Activated CD4-positive, alpha-beta memory T cell treated with anti-CD3 and anti-CD28 coated beads for 36 hours (primary cell): Measurements from ENCODE around the gene ASTN2. TPM values are rescaled to one million over a fixed set of nuclear protein-coding genes. Genes with fewer than 3 reads are reported as not detected.

Experiments used
- CTCF ChIA-PET: fragments of 350-600 bp; sonication (Branson Sonifier 250); formaldehyde crosslinking; loops from one replicate; lab custom pipeline; 2021; ENCODE audit warnings: antibody characterized with exemption, inconsistent platforms; lab: Charles Lee
- POLR2A ChIA-PET: fragments of 350-600 bp; sonication (Branson Sonifier 250); formaldehyde crosslinking; loops from one replicate; lab custom pipeline; 2021; ENCODE audit warnings: antibody characterized with exemption; lab: Charles Lee
- DNase-seq: peaks from one replicate; pipeline ENCODE4 v3.0.0-alpha.2; 2020
- H3K27ac Mint-ChIP-seq: one replicate; pipeline ENCODE4 v1.8.0; 2021; ENCODE audit warnings: mixed read lengths
- H3K27me3 Mint-ChIP-seq: one replicate; pipeline ENCODE4 v1.8.0; 2021; ENCODE audit warnings: mixed read lengths
- H3K36me3 Mint-ChIP-seq: one replicate; pipeline ENCODE4 v1.8.0; 2021; ENCODE audit warnings: mixed read lengths
- H3K4me1 Mint-ChIP-seq: one replicate; pipeline ENCODE4 v1.8.0; 2021; ENCODE audit warnings: low read depth, mixed read lengths
- H3K4me3 Mint-ChIP-seq: one replicate; pipeline ENCODE4 v1.8.0; 2021; ENCODE audit warnings: mild to moderate bottlenecking, mixed read lengths
- H3K9me3 Mint-ChIP-seq: one replicate; pipeline ENCODE4 v1.8.0; 2021; ENCODE audit warnings: mixed read lengths
- intact Hi-C: fragments of 100-400 bp; cut with micrococcal nuclease; formaldehyde crosslinking; loops from one replicate; pipeline ENCODE4 v1.15.1; 2023
- total RNA-seq, 2 experiments: library from RNA; stranded (reverse); gene quantifications; one replicate each; pipeline ENCODE4 v1.2.3, GENCODE V29; 2021

The ASTN2 gene
- total RNA-seq, 2 experiments from 2014 or later, result 3.3 to 3.4 TPM

DNA sequence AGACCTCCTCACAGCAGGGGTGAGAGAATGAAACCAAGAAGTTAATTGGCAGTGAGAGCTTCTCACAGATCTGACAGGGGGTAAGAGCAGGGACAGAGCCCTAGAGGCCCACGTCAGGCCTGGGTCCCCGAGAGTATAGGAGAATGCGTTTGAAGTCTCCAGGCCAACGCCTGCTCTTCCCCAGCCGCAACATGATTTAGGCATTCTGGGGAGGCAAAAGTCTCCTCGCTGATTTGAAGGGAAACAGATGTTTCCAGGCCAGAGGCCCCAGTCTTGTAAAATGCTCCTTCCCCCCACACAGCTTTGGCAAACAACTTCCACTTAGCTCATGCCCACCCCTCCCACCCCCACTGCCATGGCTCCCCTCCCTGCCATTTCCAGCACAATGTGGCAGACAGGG is 966.9 kb downstream of the ASTN2 start:
- DNase-seq, result no peak
- Mint-ChIP-seq H3K36me3 (no peaks in the 10 kb centered on the region), H3K4me3 (no peak overlapping the region), H3K4me1 (no peaks in the 10 kb centered on the region), H3K27ac (no peak overlapping the region), H3K27me3 (no peaks in the 10 kb centered on the region), H3K9me3 (no peaks in the 10 kb centered on the region)
- ChIA-PET CTCF (no interaction called here), POLR2A (no interaction called here)
- intact Hi-C loops, result no loop called here

DNA sequence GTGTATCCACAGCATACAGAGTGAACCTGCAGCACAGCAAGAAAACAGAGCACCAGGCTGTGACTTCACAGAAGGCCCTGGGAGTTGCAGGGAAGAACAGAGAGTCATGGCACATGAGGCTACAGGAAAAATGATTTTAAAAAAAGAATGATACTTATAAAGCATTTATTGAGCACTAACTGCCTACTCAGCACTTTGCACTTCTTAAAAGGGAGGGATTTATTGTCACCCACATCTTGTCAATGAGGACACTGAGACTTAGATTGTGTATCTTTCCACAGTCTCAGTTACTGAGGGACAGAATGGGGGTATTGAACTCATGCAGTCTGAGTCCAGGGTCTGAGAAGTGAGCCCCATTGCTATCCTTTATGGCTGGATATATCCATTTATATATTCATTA is 972.3 kb downstream of the ASTN2 start:
- Mint-ChIP-seq H3K4me1 (no peaks in the 10 kb centered on the region), H3K36me3 (peaks cover 34% of the 10 kb centered on the region), H3K27ac (no peak overlapping the region), H3K9me3 (peaks cover 3% of the 10 kb centered on the region), H3K27me3 (no peaks in the 10 kb centered on the region), H3K4me3 (no peak overlapping the region)
- intact Hi-C loops, result no loop called here
- DNase-seq, result no peak
- POLR2A ChIA-PET, result no interaction called here
- CTCF ChIA-PET, result no interaction called here

DNA sequence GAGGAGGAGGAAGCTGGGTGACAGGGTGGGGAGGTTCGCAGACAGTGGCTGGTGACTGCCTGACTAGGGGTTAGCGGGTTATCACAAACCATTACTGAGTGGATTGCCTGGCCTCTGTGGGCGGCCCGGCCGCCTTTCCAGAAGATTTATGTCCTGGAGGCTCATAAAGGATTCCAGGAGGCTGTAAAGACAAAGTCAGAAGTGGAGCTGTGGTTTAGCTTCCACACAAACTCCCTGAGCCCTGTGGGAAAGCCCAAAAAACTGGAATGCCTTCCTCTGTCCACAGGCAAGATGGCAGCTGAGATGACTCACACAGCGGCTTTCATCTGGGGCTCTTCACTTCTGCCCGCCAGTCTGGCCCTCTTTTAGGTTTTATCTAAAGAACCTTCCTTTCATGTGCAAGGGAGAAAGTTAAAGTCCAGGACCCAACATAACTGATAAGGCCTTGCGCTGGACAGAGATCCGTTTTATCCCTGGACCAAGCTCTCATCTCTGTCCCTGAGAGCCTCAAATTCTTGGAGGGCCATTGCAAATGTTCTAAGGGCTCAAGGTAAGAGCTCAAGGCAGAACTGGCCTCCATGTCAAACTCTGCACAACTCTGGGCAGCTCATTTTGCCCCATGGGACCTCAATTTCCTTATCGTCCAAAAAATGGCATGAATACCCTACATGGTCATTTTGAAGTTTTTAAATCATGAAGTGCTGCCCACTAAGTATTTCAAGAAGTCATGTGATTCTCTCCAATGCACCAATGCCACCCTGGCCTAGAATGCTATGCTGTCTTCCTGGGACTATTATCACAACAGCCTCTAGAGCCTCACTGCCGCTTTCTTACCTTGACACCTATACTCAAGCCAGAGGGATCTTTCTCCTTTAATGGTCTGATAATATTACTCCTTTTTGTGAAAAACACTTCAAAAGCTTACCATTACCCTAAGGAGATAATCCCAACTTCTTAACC is 977.2 kb downstream of the ASTN2 start:
- H3K27ac Mint-ChIP-seq, result no peak overlapping the region
- CTCF ChIA-PET, result interaction anchor here (0.7 kb wide), 1 partner anchor 1785 kb away, joined by 3 read pairs; no protein-coding TSS in a partner anchor
- DNase-seq, result no peak
- POLR2A ChIA-PET, result no interaction called here
- no peaks in the 10 kb centered on the region for H3K27me3 Mint-ChIP-seq
- H3K4me3 Mint-ChIP-seq, result no peak overlapping the region
- H3K36me3 Mint-ChIP-seq, result peaks cover 43% of the 10 kb centered on the region
- intact Hi-C loops, result no loop called here
- H3K4me1 Mint-ChIP-seq, result no peaks in the 10 kb centered on the region
- peaks cover 3% of the 10 kb centered on the region for H3K9me3 Mint-ChIP-seq

DNA sequence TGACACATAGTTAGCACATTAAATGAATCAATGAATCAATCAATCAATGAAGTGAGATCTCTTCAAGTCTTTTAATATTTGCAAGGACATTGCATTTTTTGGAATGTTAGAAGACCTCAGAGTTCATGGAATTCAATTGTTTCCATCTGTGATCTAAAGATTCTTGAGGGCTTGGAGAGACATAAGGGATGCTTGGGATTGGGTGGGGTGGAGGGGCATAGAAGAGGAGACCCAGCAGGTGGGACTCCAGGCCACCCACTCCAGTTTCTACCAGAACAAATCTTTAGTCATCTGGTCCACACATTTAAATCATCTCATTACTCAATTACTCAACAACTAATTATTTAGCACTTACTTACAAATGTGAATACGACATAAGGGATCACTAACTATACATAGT is 978.7 kb downstream of the ASTN2 start:
- Mint-ChIP-seq H3K27me3 (no peaks in the 10 kb centered on the region), H3K36me3 (peaks cover 32% of the 10 kb centered on the region), H3K4me1 (no peaks in the 10 kb centered on the region), H3K9me3 (peaks cover 3% of the 10 kb centered on the region), H3K27ac (no peak overlapping the region), H3K4me3 (no peak overlapping the region)
- POLR2A ChIA-PET, result no interaction called here
- intact Hi-C loops, result no loop called here
- DNase-seq, result no peak
- CTCF ChIA-PET, result no interaction called here

DNA sequence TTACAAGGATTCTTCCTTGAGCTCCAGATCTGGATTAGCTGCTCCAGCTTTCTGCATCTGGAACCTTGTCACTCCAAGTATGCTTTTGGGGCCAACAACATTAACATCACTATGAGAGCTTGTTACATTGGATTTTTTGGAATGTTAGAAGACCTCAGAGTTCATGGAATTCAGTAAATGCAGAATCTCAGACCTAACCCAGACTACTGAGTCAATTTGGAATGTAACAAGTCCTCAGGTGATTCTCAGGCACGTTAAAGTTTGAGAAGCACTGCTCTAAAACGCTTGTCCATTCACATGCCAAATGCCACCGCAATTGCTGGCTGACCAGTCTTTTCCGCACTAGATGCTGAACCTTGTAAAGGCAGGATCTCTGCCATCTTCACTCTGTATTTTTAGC is 979.2 kb downstream of the ASTN2 start:
- intact Hi-C loops, result no loop called here
- ChIA-PET CTCF (no interaction called here), POLR2A (no interaction called here)
- Mint-ChIP-seq H3K36me3 (peaks cover 29% of the 10 kb centered on the region), H3K27ac (no peak overlapping the region), H3K4me3 (no peak overlapping the region), H3K9me3 (peaks cover 3% of the 10 kb centered on the region), H3K4me1 (no peaks in the 10 kb centered on the region), H3K27me3 (no peaks in the 10 kb centered on the region)
- no peak for DNase-seq

DNA sequence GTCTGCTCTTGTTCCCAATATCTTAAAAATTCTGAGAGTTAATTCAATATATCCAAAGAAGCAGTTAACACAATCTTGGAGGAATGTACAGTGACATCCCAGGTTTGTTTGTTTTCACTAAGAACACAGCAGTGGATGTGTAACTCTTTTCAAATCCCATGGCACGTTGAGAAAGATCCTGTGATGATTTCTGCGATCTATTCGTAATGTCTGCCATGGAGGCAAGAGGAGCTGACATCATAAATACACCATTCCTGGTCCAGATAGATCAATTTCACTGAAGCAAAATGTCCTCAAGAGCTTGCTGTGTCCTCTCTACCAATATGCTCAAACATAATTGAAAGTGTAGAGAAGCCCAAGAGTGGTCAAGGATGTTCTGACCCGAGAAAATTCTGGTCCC is 980.5 kb downstream of the ASTN2 start:
- no peaks in the 10 kb centered on the region for H3K27me3 Mint-ChIP-seq
- no peaks in the 10 kb centered on the region for H3K4me1 Mint-ChIP-seq
- intact Hi-C loops, result no loop called here
- POLR2A ChIA-PET, result no interaction called here
- H3K27ac Mint-ChIP-seq, result no peak overlapping the region
- DNase-seq, result no peak
- CTCF ChIA-PET, result no interaction called here
- H3K9me3 Mint-ChIP-seq, result no peaks in the 10 kb centered on the region
- no peak overlapping the region for H3K4me3 Mint-ChIP-seq
- peaks cover 20% of the 10 kb centered on the region for H3K36me3 Mint-ChIP-seq

DNA sequence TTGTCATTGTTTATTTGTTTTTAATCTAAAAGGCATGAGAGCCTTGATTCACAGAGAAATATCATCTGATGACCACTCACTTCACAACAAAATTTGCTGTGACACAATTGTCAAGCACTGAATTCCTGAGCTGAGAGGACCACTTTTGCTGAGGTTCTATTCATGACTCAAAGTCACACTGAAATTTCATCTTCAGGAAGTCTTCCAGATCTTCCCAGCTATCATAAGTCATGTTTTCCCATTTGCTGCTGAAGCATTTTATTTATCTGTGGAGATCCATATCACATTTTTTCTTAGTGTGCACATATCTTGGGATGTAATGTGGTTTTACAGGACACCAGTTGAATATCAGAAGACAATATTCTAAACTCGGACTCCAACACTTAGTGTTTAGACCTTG is 982.8 kb downstream of the ASTN2 start:
- H3K4me1 Mint-ChIP-seq, result no peaks in the 10 kb centered on the region

DNA sequence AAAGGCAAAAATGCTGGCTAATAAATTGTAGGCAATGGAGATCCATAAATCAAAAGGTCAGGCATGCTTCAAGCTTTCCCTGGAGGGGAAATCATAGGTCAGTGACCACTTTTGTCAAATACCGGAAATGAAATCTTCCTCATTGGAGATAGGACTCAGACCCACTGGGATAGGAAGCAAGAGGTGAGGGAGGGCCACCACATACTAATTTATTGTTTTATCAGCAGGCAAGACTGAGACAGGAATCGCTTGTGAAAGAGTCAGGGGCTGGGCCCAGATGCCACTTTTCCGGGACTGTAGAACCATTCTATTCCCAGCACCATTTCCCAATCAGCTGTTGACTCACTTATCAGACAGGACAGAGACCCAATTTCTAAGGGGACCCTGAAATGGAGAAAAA is 984.0 kb downstream of the ASTN2 start:
- peaks cover 9% of the 10 kb centered on the region for H3K36me3 Mint-ChIP-seq
- ChIA-PET POLR2A (no interaction called here), CTCF (no interaction called here)
- no peaks in the 10 kb centered on the region for H3K27me3 Mint-ChIP-seq
- intact Hi-C loops, result no loop called here
- DNase-seq, result no peak
- no peaks in the 10 kb centered on the region for H3K9me3 Mint-ChIP-seq
- H3K27ac Mint-ChIP-seq, result no peak overlapping the region
- H3K4me3 Mint-ChIP-seq, result no peak overlapping the region
- H3K4me1 Mint-ChIP-seq, result no peaks in the 10 kb centered on the region

More for the DNA sequence above, 982.8 kb downstream of the ASTN2 start:
- Mint-ChIP-seq H3K36me3 (peaks cover 11% of the 10 kb centered on the region), H3K9me3 (no peaks in the 10 kb centered on the region), H3K4me3 (no peak overlapping the region), H3K27ac (no peak overlapping the region), H3K27me3 (no peaks in the 10 kb centered on the region)
- POLR2A ChIA-PET, result no interaction called here
- CTCF ChIA-PET, result no interaction called here
- DNase-seq, result no peak
- intact Hi-C loops, result no loop called here

DNA sequence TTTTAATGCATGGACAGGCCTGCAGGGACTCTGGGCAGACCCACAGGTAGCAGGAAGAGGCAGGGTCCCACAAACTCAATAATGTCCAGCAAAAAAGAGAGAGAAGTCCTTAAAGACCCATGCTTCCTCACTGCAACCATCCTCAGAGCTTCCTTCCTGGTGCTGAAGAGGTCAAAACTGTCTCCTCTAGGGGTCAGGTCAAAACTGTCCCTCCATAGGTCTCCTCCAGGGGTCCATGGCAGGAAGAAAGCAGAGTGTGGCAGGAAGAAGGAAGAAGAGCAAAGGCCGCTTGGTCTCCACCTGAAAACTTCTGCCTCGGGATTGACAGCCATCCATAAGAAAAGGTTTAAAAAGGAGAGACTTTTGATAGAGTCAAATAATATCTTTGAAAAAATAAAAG is 989.6 kb downstream of the ASTN2 start:
- Mint-ChIP-seq H3K36me3 (peaks cover 19% of the 10 kb centered on the region), H3K4me3 (no peak overlapping the region), H3K4me1 (no peaks in the 10 kb centered on the region), H3K9me3 (no peaks in the 10 kb centered on the region), H3K27ac (no peak overlapping the region), H3K27me3 (no peaks in the 10 kb centered on the region)
- CTCF ChIA-PET, result no interaction called here
- intact Hi-C loops, result no loop called here
- POLR2A ChIA-PET, result no interaction called here
- DNase-seq, result no peak

DNA sequence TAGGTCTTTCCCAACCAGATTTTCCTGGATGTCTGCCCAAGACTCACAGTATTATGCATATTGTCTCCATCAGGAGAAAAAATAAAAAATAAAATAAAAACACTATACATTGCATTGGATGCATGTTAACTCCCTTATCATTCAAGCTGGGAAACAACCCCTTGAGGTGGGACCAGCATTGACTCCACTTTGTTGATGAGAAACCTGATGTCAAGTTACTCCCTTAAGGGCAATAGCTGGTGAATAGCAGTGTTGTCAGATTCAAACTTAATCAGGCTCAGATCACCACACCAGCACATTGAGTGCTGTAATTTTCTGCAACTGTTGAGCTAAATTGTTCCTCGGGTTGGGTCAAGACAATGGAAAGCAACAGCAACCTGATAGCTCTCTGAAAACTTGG is 991.7 kb downstream of the ASTN2 start:
- no peaks in the 10 kb centered on the region for H3K9me3 Mint-ChIP-seq
- peaks cover 28% of the 10 kb centered on the region for H3K36me3 Mint-ChIP-seq
- no peak for DNase-seq
- H3K4me1 Mint-ChIP-seq, result no peaks in the 10 kb centered on the region
- intact Hi-C loops, result no loop called here
- POLR2A ChIA-PET, result no interaction called here
- CTCF ChIA-PET, result no interaction called here
- H3K27me3 Mint-ChIP-seq, result no peaks in the 10 kb centered on the region
- H3K4me3 Mint-ChIP-seq, result no peak overlapping the region
- H3K27ac Mint-ChIP-seq, result no peak overlapping the region

DNA sequence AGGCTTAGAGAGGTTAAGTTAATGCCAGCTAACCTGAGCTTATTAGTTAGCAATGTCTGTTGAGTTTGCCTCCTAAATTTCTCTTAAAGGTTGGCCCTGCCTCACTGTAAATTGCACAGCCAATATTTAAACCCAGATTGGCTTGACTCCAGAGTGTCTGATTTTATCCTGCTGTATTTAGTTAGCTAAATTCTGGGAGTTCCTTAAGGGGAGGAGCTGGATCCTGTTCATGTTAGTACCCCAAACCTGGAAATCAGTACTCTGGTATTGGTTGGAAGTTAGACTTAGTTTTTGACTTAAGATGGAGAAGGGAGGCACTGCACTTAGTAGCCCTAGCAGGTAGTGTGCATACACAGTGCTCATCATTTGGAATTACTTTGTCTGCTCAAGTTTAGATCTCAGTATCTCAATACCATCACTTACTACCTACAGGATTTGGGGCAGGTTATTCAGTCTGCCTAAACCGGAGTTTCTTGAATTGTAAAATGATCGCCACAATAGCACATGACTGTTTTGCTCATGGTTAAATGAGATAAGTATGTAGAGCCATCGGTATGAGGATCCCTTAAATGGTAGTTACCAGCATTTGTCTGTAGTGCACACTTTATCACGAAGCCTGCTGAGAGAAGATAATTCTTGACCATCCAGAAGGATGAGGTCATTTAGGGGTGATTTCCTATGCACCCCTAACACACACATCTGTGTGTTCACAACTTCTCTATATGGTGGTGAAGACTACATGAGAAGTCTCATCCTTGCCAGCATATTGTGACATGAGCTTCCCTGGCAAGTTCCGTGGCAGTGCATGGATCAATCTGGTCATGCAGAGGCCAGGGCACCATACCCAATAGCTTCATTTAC is 992.5 kb downstream of the ASTN2 start:
- Mint-ChIP-seq H3K36me3 (peaks cover 29% of the 10 kb centered on the region), H3K9me3 (no peaks in the 10 kb centered on the region), H3K27me3 (no peaks in the 10 kb centered on the region), H3K27ac (no peak overlapping the region), H3K4me1 (no peaks in the 10 kb centered on the region), H3K4me3 (no peak overlapping the region)
- intact Hi-C loops, result no loop called here
- ChIA-PET CTCF (no interaction called here), POLR2A (no interaction called here)
- DNase-seq, result no peak

DNA sequence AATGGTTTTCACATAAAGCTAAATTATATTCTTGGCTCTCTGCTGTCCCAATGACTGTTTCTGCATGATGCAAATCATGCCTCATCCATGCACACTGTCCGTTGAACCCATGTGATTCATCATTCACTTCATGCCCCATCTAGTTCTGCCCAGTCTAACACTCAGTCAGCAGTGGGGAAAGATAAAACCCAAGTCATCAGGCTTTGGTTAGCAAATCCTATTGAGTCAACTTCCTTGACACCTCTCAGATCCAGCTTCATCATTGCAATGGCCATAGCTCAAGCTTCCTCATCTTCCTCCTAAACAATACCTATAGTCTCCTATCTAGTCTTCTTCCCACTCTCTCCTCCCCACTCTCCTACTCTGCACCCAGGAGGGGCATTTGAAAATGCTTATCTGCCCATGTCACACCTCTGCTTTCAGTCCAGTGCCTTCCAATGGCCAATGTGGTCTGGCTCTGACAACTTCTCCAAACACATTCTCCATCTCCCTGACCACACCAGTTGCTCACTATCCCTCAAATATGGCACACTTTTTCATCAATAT is 993.8 kb downstream of the ASTN2 start:
- CTCF ChIA-PET, result no interaction called here

More for the DNA sequence above, 993.8 kb downstream of the ASTN2 start:
- Mint-ChIP-seq H3K4me1 (no peaks in the 10 kb centered on the region), H3K9me3 (no peaks in the 10 kb centered on the region), H3K27me3 (no peaks in the 10 kb centered on the region), H3K27ac (no peak overlapping the region), H3K4me3 (no peak overlapping the region), H3K36me3 (peaks cover 29% of the 10 kb centered on the region)
- intact Hi-C loops, result no loop called here
- no peak for DNase-seq
- POLR2A ChIA-PET, result no interaction called here
